IMR-90 (cell line): ENCODE results near the gene RIPK4. TPM values are rescaled to one million over a fixed set of nuclear protein-coding genes. Genes with fewer than 3 reads are reported as not detected.

Experiments used
- ATAC-seq: fragments of 200-7000 bp; cut with Tn5 transposase; 2 replicates; pipeline ENCODE4 v1.9.1; 2020; ENCODE audit warnings: low read depth, mild to moderate bottlenecking, moderate library complexity
- BruUV-seq: library from RNA; stranded (reverse); fragments of 400-500 nt; replicated peaks from 2 replicates; lab custom pipeline; 2021; lab: Mats Ljungman, UMichigan
- CTCF ChIA-PET: fragments of 300-600 bp; formaldehyde crosslinking; extraction: SDS; loops from one replicate; lab custom pipeline; 2021; ENCODE audit warnings: antibody characterized with exemption; lab: Yijun Ruan, JAX
- POLR2A ChIA-PET: fragments of 300-600 bp; sonication (Branson Sonifier 250); formaldehyde crosslinking; loops from one replicate; lab custom pipeline; 2022; ENCODE audit warnings: antibody characterized with exemption; ENCODE audit not compliant: unreplicated experiment; lab: Charles Lee
- DNase-seq: peaks from one replicate; pipeline ENCODE4 v3.0.0; 2013
- H2AFZ ChIP-seq: replicated peaks from 2 replicates; pipeline ENCODE3; 2013; ENCODE audit warnings: low read length, mild to moderate bottlenecking; ENCODE audit not compliant: poor library complexity
- H2AK5ac ChIP-seq: 2 replicates; pipeline ENCODE4 v1.6.1; 2013; ENCODE audit warnings: low read depth, low read length, inconsistent platforms
- H2AK9ac ChIP-seq: replicated peaks from 2 replicates; pipeline ENCODE3; 2013; ENCODE audit warnings: mild to moderate bottlenecking, low read depth, low read length, moderate library complexity; ENCODE audit not compliant: poor library complexity
- H2BK120ac ChIP-seq: 2 replicates; pipeline ENCODE4 v1.6.1; 2013; ENCODE audit warnings: low read depth, low read length, inconsistent platforms
- H2BK15ac ChIP-seq: 3 replicates; pipeline ENCODE4 v1.6.1; 2013; ENCODE audit warnings: low read depth, low read length, inconsistent platforms
- H2BK20ac ChIP-seq: 2 replicates; pipeline ENCODE4 v1.6.1; 2013; ENCODE audit warnings: low read depth, mild to moderate bottlenecking, inconsistent platforms, low read length, moderate library complexity
- H2BK5ac ChIP-seq: 2 replicates; pipeline ENCODE4 v1.6.1; 2013; ENCODE audit warnings: mild to moderate bottlenecking, low read depth, low read length, inconsistent platforms; ENCODE audit not compliant: poor library complexity, severe bottlenecking
- H3K14ac ChIP-seq: replicated peaks from 2 replicates; pipeline ENCODE4 v1.6.1; 2013; ENCODE audit warnings: low read depth, low read length, inconsistent platforms
- H3K18ac ChIP-seq: 2 replicates; pipeline ENCODE4 v1.6.1; 2013; ENCODE audit warnings: low read depth, low read length, control low read depth
- H3K23ac ChIP-seq: 2 replicates; pipeline ENCODE4 v1.6.1; 2013; ENCODE audit warnings: low read depth, low read length, inconsistent platforms
- H3K27ac ChIP-seq: 2 replicates; pipeline ENCODE4 v1.5.1; 2013; ENCODE audit warnings: mild to moderate bottlenecking, control low read depth, low read length; ENCODE audit not compliant: insufficient read depth
- H3K27me3 ChIP-seq: 2 replicates; pipeline ENCODE4 v1.6.1; 2013; ENCODE audit warnings: low read length; ENCODE audit not compliant: control insufficient read depth, insufficient read depth
- H3K36me3 ChIP-seq: 2 replicates; pipeline ENCODE4 v1.6.1; 2013; ENCODE audit warnings: low read length, mixed read lengths; ENCODE audit not compliant: control insufficient read depth, insufficient read depth
- H3K4ac ChIP-seq: 2 replicates; pipeline ENCODE4 v1.6.1; 2013; ENCODE audit warnings: low read depth, low read length, inconsistent platforms
- H3K4me1 ChIP-seq: 2 replicates; pipeline ENCODE4 v1.6.1; 2013; ENCODE audit warnings: low read length, mixed read lengths; ENCODE audit not compliant: control insufficient read depth, insufficient read depth
- H3K4me2 ChIP-seq: 2 replicates; pipeline ENCODE4 v1.6.1; 2013; ENCODE audit warnings: low read depth, mild to moderate bottlenecking, control low read depth, low read length, moderate library complexity
- H3K4me3 ChIP-seq: 2 replicates; pipeline ENCODE4 v1.5.1; 2013; ENCODE audit warnings: low read depth, mild to moderate bottlenecking, control low read depth, low read length, moderate library complexity; ENCODE audit not compliant: insufficient read depth
- H3K56ac ChIP-seq: 2 replicates; pipeline ENCODE4 v1.6.1; 2013; ENCODE audit warnings: low read length, inconsistent platforms; ENCODE audit not compliant: insufficient read depth; ENCODE audit errors: extremely low read depth
- H3K79me1 ChIP-seq, 2 experiments: 2 replicates each; pipeline ENCODE4 v1.6.1; 2013; ENCODE audit warnings: low read length in 2 of 2, inconsistent platforms in 1 of 2, low read depth in 1 of 2
- H3K9ac ChIP-seq: 2 replicates; pipeline ENCODE4 v1.6.1; 2013; ENCODE audit warnings: low read depth, low read length, control low read depth
- H3K9me1 ChIP-seq: 2 replicates; pipeline ENCODE4 v1.6.1; 2013; ENCODE audit warnings: low read length, inconsistent platforms; ENCODE audit not compliant: insufficient read depth
- H3K9me3 ChIP-seq: 2 replicates; pipeline ENCODE4 v1.6.1; 2013; ENCODE audit warnings: low read length; ENCODE audit not compliant: control insufficient read depth, insufficient read depth
- H4K20me1 ChIP-seq: 2 replicates; pipeline ENCODE4 v1.6.1; 2013; ENCODE audit warnings: low read length, inconsistent platforms; ENCODE audit not compliant: insufficient read depth
- H4K5ac ChIP-seq: 2 replicates; pipeline ENCODE4 v1.6.1; 2013; ENCODE audit warnings: mild to moderate bottlenecking, low read depth, low read length, control low read depth
- H4K8ac ChIP-seq, 2 experiments: 2 replicates each; pipeline ENCODE4 v1.6.1; 2013; ENCODE audit warnings: low read depth in 2 of 2, low read length in 2 of 2, control low read depth in 1 of 2, inconsistent platforms in 1 of 2
- H4K91ac ChIP-seq: 2 replicates; pipeline ENCODE4 v1.6.1; 2013; ENCODE audit warnings: low read depth, low read length, inconsistent platforms; ENCODE audit not compliant: insufficient read depth
- BHLHE40 ChIP-seq: fragments of 150-350 bp; IDR thresholded peaks from 2 replicates; pipeline ENCODE4 v1.6.1; 2016; ENCODE audit warnings: mild to moderate bottlenecking, low read depth, low read length
- CHD1 ChIP-seq: IDR thresholded peaks from 2 replicates; pipeline ENCODE4 v1.6.1; 2012; ENCODE audit warnings: low read depth, low read length, improper control_type of control experiment
- MAFK ChIP-seq: IDR thresholded peaks from 2 replicates; pipeline ENCODE4 v1.6.1; 2012; ENCODE audit warnings: low read depth, low read length, improper control_type of control experiment
- MAZ ChIP-seq: IDR thresholded peaks from 2 replicates; pipeline ENCODE4 v1.6.1; 2012; ENCODE audit warnings: low read depth, mild to moderate bottlenecking, low read length, improper control_type of control experiment, moderate library complexity, borderline replicate concordance
- MXI1 ChIP-seq: IDR thresholded peaks from 2 replicates; pipeline ENCODE4 v1.6.1; 2012; ENCODE audit warnings: low read depth, mild to moderate bottlenecking, low read length, moderate library complexity, borderline replicate concordance
- NFE2L2 ChIP-seq: fragments of 150-350 bp; IDR thresholded peaks from 2 replicates; pipeline ENCODE4 v1.6.1; 2016; ENCODE audit warnings: low read depth, mild to moderate bottlenecking, low read length
- POLR2A ChIP-seq: IDR thresholded peaks from 2 replicates; pipeline ENCODE4 v1.6.1; 2012; ENCODE audit warnings: mild to moderate bottlenecking, low read depth, low read length
- RAD21 ChIP-seq: IDR thresholded peaks from 2 replicates; pipeline ENCODE4 v1.6.1; 2012; ENCODE audit warnings: low read length, improper control_type of control experiment
- RCOR1 ChIP-seq: IDR thresholded peaks from 2 replicates; pipeline ENCODE4 v1.6.1; 2012; ENCODE audit warnings: mild to moderate bottlenecking, low read length, improper control_type of control experiment; ENCODE audit not compliant: insufficient replicate concordance
- RFX5 ChIP-seq: IDR thresholded peaks from 2 replicates; pipeline ENCODE4 v1.8.0; 2012; ENCODE audit warnings: low read depth, mild to moderate bottlenecking, low read length, moderate library complexity
- USF2 ChIP-seq: fragments of 150-350 bp; IDR thresholded peaks from 2 replicates; pipeline ENCODE4 v1.6.1; 2017; ENCODE audit warnings: mild to moderate bottlenecking, antibody characterized with exemption, low read length, low read depth
- WGBS, 2 experiments: methylation state at CpG; one replicate each; pipeline versions ENCODE4 v1.1.5 to v1.1.7; 2013; ENCODE audit warnings: missing lambda C conversion rate in 2 of 2; ENCODE audit not compliant: insufficient read length in 1 of 2; ENCODE audit errors: extremely low coverage in 2 of 2; 5-methylcytosine and 5-hydroxymethylcytosine counted together
- dilution Hi-C: fragments of 300-500 bp; cut with HindIII; formaldehyde crosslinking; loops from one replicate; pipeline ENCODE4 v1.14.3; 2018; ENCODE audit warnings: low sequenced_read_pairs; ENCODE audit not compliant: unreplicated experiment
- in situ Hi-C: fragments of 300-500 bp; cut with MboI; formaldehyde crosslinking; loops from 3 replicates; pipeline ENCODE4 v1.14.3; 2019; ENCODE audit warnings: low sequenced_read_pairs, inconsistent platforms, mixed read lengths
- intact Hi-C: fragments of 100-400 bp; cut with micrococcal nuclease; formaldehyde crosslinking; loops from 2 replicates; pipeline ENCODE4 v1.10.0; 2022
- polyA plus RNA-seq, 3 experiments: library from polyadenylated mRNA; depleted of rRNA; stranded (reverse); fragments of >200 nt; gene quantifications; 2 replicates each; pipeline ENCODE4 v1.2.3, GENCODE V29; 2012; ENCODE audit warnings: low replicate concordance in 1 of 3
- total RNA-seq: library from RNA; depleted of rRNA; stranded (reverse); fragments of >200 nt; gene quantifications from 2 replicates; pipeline ENCODE4 v1.2.3, GENCODE V29; 2012
- TF ChIP-seq, protein P1 (sequence below): conservative IDR thresholded peaks from 2 replicates; pipeline ENCODE4 v1.5.1; 2012; ENCODE audit warnings: mild to moderate bottlenecking, low read depth, low read length, improper control_type of control experiment
- TF ChIP-seq, protein P2 (sequence below): fragments of 150-350 bp; IDR thresholded peaks from 2 replicates; pipeline ENCODE4 v1.6.1; 2016; ENCODE audit warnings: low read depth, mild to moderate bottlenecking, low read length, moderate library complexity, borderline replicate concordance

RIPK4 gene
- total and polyA plus RNA-seq, 2 of the 4 experiments (the other 2 are of a cell fraction) = under 0.01 to 0.03 TPM

- Histone ChIP-seq H3K23ac (no peak overlapping the region), H3K9me1 (no peaks in the 10 kb centered on the region; the same call in 1 of the 2 replicates), H2BK120ac (no peak overlapping the region), H3K18ac (no peak overlapping the region), H2BK5ac (no peak overlapping the region), H3K36me3 (no peaks in the 10 kb centered on the region), H3K4me3 (no peak overlapping the region), H2BK20ac (no peak overlapping the region), H3K79me1 (no peaks in the 10 kb centered on the region), H3K56ac (no peak overlapping the region), H2AFZ (no peak overlapping the region), H3K4me1 (peaks cover 10% of the 10 kb centered on the region), H2BK15ac (no peak overlapping the region), H4K8ac (no peak overlapping the region), H4K20me1 (no peaks in the 10 kb centered on the region), H3K4me2 (no peak overlapping the region), H3K27ac (no peak overlapping the region), H4K5ac (no peak overlapping the region), H4K91ac (no peak overlapping the region), H3K9me3 (no peaks in the 10 kb centered on the region), H2AK9ac (no peak overlapping the region), H3K9ac (no peak overlapping the region), H3K14ac (no peak overlapping the region), H3K27me3 (peaks cover 4% of the 10 kb centered on the region; the same call in 1 of the 2 replicates), H3K4ac (no peak overlapping the region), H2AK5ac (no peak overlapping the region)
- DNase-seq = peak; percentile 8
- dilution Hi-C loops = no loop called here
- CTCF ChIA-PET = interaction anchor here (0.6 kb wide), 1 partner anchor 134 kb away, joined by 3 read pairs; no protein-coding TSS in a partner anchor
- in situ Hi-C loops = no loop called here
- POLR2A ChIA-PET = no interaction called here
- no peak for TF ChIP-seq POLR2A
- no peak for TF ChIP-seq RFX5
- no peak for TF ChIP-seq RCOR1
- TF ChIP-seq MAFK = no peak
- TF ChIP-seq CHD1 = no peak
- TF ChIP-seq, protein P1, sequence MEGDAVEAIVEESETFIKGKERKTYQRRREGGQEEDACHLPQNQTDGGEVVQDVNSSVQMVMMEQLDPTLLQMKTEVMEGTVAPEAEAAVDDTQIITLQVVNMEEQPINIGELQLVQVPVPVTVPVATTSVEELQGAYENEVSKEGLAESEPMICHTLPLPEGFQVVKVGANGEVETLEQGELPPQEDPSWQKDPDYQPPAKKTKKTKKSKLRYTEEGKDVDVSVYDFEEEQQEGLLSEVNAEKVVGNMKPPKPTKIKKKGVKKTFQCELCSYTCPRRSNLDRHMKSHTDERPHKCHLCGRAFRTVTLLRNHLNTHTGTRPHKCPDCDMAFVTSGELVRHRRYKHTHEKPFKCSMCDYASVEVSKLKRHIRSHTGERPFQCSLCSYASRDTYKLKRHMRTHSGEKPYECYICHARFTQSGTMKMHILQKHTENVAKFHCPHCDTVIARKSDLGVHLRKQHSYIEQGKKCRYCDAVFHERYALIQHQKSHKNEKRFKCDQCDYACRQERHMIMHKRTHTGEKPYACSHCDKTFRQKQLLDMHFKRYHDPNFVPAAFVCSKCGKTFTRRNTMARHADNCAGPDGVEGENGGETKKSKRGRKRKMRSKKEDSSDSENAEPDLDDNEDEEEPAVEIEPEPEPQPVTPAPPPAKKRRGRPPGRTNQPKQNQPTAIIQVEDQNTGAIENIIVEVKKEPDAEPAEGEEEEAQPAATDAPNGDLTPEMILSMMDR = no peak
- TF ChIP-seq, protein P2, sequence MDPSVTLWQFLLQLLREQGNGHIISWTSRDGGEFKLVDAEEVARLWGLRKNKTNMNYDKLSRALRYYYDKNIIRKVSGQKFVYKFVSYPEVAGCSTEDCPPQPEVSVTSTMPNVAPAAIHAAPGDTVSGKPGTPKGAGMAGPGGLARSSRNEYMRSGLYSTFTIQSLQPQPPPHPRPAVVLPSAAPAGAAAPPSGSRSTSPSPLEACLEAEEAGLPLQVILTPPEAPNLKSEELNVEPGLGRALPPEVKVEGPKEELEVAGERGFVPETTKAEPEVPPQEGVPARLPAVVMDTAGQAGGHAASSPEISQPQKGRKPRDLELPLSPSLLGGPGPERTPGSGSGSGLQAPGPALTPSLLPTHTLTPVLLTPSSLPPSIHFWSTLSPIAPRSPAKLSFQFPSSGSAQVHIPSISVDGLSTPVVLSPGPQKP = no peak
- TF ChIP-seq MAZ = no peak
- no peak for TF ChIP-seq RAD21
- TF ChIP-seq MXI1 = no peak
- no peak for TF ChIP-seq USF2
- no peak for TF ChIP-seq NFE2L2
- no peak for TF ChIP-seq BHLHE40
- no peak for ATAC-seq
- WGBS, 2 experiments = 94% methylated on average over 2 of the region's 7 CpGs; no CpG with 5 or more reads in 1 of the 2 experiments
- intact Hi-C loops = no loop called here
- no TSS peak for BruUV-seq
Measured at GRCh38 chr21:41750051-41750450, 16.8 kb downstream of the RIPK4 start.
